ENCODE results near the gene ALK. TPM values are rescaled to one million over a fixed set of nuclear protein-coding genes. Genes with fewer than 3 reads are reported as not detected.
A peak's percentile ranks its signal among the peaks of the same experiment; 100 is the strongest.

Gene ALK
- polyA plus RNA-seq, 1 of the 3 experiments (the other 2 are of a cell fraction), result 0.30 TPM

- Histone ChIP-seq H3K36me3 (replicated peaks in 1 of 2; ENCODE audit: control insufficient read depth in 1 of 2, insufficient read depth in 2 of 2, low read length in 1 of 2) (peaks cover 0 to 3% of the 10 kb centered on the region in 2 experiments), H3K4me3 (ENCODE audit: low read depth in 2 of 2, low read length in 1 of 2) (no peak overlapping the region), H3K27ac (ENCODE audit: low read depth in 2 of 2, low read length in 1 of 2) (peak overlapping the region; percentile 47 to 100), H4K20me1 (ENCODE audit: insufficient read depth) (no peaks in the 10 kb centered on the region), H3K79me2 (ENCODE audit: insufficient read depth) (no peaks in the 10 kb centered on the region), H3F3A (replicated peaks; ENCODE audit: insufficient read depth) (no peaks in the 10 kb centered on the region), H3K4me1 (ENCODE audit: control insufficient read depth in 1 of 2, insufficient read depth in 2 of 2, low read depth in 1 of 2, low read length in 1 of 2) (peaks cover 9 to 69% of the 10 kb centered on the region in 2 experiments; a peak in 2 of 4 replicates), H3K9ac (no peak overlapping the region), H3K9me3 (no peaks in the 10 kb centered on the region), H3K27me3 (ENCODE audit: insufficient read depth) (no peaks in the 10 kb centered on the region), H3K4me2 (peak overlapping the region; percentile 22; the same call in 1 of the 2 replicates), H2AFZ (ENCODE audit: low read depth) (no peak overlapping the region), H3K9me2 (no peaks in the 10 kb centered on the region)
- DNase-seq, result no peak
- POLR2A ChIA-PET, result interaction anchor here (1.1 to 3.9 kb wide), 11 partner anchors 10 to 401 kb away, joined by 3 to 26 read pairs (median 11); partner anchors contain the start of gene ALK
- TF ChIP-seq MEF2A (IDR thresholded peaks at IDR 0.05; ENCODE audit: borderline replicate concordance, low read depth), result no peak
- no peak for TF ChIP-seq SIN3A (IDR thresholded peaks at IDR 0.05; ENCODE audit: borderline replicate concordance, low read depth, low read length)
- TF ChIP-seq USF2 (IDR thresholded peaks at IDR 0.05; ENCODE audit: borderline replicate concordance, low read depth, low read length), result no peak
- no peak for TF ChIP-seq TCF12 (IDR thresholded peaks at IDR 0.05)
- TF ChIP-seq RXRA (IDR thresholded peaks at IDR 0.05; ENCODE audit: borderline replicate concordance, low read depth), result no peak
- no peak for TF ChIP-seq PBX3 (IDR thresholded peaks at IDR 0.05)
- TF ChIP-seq, protein P1, sequence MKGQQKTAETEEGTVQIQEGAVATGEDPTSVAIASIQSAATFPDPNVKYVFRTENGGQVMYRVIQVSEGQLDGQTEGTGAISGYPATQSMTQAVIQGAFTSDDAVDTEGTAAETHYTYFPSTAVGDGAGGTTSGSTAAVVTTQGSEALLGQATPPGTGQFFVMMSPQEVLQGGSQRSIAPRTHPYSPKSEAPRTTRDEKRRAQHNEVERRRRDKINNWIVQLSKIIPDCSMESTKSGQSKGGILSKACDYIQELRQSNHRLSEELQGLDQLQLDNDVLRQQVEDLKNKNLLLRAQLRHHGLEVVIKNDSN (IDR thresholded peaks at IDR 0.05; ENCODE audit: borderline replicate concordance, low read depth), result no peak
- TF ChIP-seq CHD2 (IDR thresholded peaks at IDR 0.05; ENCODE audit: low read length, partially characterized antibody), result no peak
- no peak for TF ChIP-seq CTCF (IDR thresholded peaks at IDR 0.05)
- TF ChIP-seq NFIC (IDR thresholded peaks at IDR 0.05; ENCODE audit: borderline replicate concordance), result no peak
- TF ChIP-seq YY1 (IDR thresholded peaks at IDR 0.05; ENCODE audit: low read depth), result no peak
- TF ChIP-seq, protein P2, sequence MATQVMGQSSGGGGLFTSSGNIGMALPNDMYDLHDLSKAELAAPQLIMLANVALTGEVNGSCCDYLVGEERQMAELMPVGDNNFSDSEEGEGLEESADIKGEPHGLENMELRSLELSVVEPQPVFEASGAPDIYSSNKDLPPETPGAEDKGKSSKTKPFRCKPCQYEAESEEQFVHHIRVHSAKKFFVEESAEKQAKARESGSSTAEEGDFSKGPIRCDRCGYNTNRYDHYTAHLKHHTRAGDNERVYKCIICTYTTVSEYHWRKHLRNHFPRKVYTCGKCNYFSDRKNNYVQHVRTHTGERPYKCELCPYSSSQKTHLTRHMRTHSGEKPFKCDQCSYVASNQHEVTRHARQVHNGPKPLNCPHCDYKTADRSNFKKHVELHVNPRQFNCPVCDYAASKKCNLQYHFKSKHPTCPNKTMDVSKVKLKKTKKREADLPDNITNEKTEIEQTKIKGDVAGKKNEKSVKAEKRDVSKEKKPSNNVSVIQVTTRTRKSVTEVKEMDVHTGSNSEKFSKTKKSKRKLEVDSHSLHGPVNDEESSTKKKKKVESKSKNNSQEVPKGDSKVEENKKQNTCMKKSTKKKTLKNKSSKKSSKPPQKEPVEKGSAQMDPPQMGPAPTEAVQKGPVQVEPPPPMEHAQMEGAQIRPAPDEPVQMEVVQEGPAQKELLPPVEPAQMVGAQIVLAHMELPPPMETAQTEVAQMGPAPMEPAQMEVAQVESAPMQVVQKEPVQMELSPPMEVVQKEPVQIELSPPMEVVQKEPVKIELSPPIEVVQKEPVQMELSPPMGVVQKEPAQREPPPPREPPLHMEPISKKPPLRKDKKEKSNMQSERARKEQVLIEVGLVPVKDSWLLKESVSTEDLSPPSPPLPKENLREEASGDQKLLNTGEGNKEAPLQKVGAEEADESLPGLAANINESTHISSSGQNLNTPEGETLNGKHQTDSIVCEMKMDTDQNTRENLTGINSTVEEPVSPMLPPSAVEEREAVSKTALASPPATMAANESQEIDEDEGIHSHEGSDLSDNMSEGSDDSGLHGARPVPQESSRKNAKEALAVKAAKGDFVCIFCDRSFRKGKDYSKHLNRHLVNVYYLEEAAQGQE (IDR thresholded peaks at IDR 0.05; ENCODE audit: low read depth, low read length), result no peak
- CTCF ChIA-PET, result interaction anchor here (0.7 to 5.7 kb wide), 11 partner anchors 8 to 952 kb away, joined by 3 to 33 read pairs (median 3); no protein-coding TSS in a partner anchor
- WGBS (ENCODE audit: low lambda C conversion rate), result 11% methylated on average over 1 of the region's 1 CpG
These were observed 402.6 kb downstream of the ALK start for GRCh38 chr2:29518646-29519337.
